Mesodermal cell (in vitro differentiated cells): ENCODE data around the gene MAN2A1.
"Not testable (repeated sequence)": the region's sequence is repeated elsewhere in the genome, so short reads cannot be mapped to it uniquely, and the experiment has no call there.

Experiments used
- H3K27ac ChIP-seq: 2 replicates; pipeline ENCODE4 v1.7.0; 2013; ENCODE audit warnings: mild to moderate bottlenecking, low read depth, low read length, moderate library complexity; ENCODE audit not compliant: severe bottlenecking
- H3K36me3 ChIP-seq: 2 replicates; pipeline ENCODE4 v1.7.1; 2013; ENCODE audit warnings: mild to moderate bottlenecking, low read length, moderate library complexity; ENCODE audit not compliant: control insufficient read depth, insufficient read depth
- H3K4me1 ChIP-seq: one replicate; pipeline ENCODE4 v1.7.1; 2013; ENCODE audit warnings: mild to moderate bottlenecking, low read length; ENCODE audit not compliant: insufficient read depth, control insufficient read depth, poor library complexity, severe bottlenecking
- H3K4me3 ChIP-seq: 2 replicates; pipeline ENCODE4 v1.7.0; 2013; ENCODE audit warnings: low read length, control low read depth, mild to moderate bottlenecking; ENCODE audit not compliant: insufficient read depth, poor library complexity, severe bottlenecking; ENCODE audit errors: extremely low read depth
- H3K9me3 ChIP-seq: 2 replicates; pipeline ENCODE4 v1.7.1; 2013; ENCODE audit warnings: mild to moderate bottlenecking, low read length, moderate library complexity; ENCODE audit not compliant: control insufficient read depth
- WGBS, 2 experiments: methylation state at CpG; one replicate each; pipeline ENCODE4 v1.1.5; 2013; ENCODE audit warnings: missing lambda C conversion rate in 2 of 2; ENCODE audit not compliant: insufficient coverage in 2 of 2; 5-methylcytosine and 5-hydroxymethylcytosine counted together

Gene MAN2A1

DNA sequence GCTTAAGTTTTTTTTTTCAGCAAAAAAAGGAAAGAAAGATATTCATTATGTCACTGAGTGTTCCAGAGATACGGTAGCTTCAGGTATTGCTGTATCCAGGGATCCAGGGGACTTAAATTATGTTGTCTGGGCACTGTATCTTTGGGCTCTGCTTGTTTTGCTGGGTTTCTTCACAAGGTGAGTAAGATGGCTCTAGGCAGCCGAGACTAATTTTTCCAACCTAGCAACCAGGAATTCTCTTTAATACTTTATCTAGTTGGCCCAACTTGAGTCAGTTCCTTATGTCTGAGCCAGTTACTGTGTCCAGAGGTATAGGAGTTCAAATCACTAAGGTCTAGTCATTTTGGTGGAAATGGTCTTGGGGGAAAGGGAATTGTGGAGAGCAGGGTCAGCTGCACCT is 66.0 kb downstream of the MAN2A1 start:
- Histone ChIP-seq H3K27ac (no peak overlapping the region), H3K4me3 (no peak overlapping the region), H3K4me1 (no peaks in the 10 kb centered on the region), H3K9me3 (no peaks in the 10 kb centered on the region), H3K36me3 (peaks cover 37% of the 10 kb centered on the region)
- WGBS, 2 experiments, result 0% methylated on average over 1 of the region's 2 CpGs; no CpG with 5 or more reads in 1 of the 2 experiments

DNA sequence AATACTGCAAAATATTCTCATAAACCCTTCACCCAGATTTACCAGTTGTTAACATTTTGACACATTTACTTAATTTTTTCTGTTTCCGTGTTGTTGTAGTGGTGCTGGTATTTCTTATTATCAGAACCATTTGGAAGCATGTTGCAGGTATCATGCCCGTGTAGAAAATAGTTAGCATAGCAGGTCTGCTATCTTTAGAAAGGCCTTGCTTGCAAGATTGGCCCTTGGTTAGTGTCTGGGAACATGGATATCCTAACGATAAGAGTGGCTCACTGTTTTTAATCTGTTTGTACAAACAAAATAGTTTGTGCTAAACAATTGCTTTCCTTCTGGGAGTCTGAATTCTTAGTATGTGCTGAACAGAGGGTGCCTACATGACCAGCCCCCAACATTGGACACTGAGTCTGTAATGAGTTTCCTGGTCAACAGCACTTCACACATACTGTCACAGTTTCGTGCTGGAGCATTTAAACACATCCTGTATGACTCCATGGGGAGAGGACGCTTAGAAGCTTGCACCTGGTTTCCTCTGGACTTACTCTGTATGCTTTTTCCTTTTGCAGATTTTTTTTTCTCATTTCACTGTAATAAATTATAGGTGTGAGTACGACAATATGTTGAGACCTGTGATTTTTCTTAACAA is 66.9 kb downstream of the MAN2A1 start:
- 88 to 97% methylated on average over 3 of the region's 6 CpGs for WGBS, 2 experiments
- no peaks in the 10 kb centered on the region for H3K9me3 ChIP-seq
- H3K4me1 ChIP-seq, result no peaks in the 10 kb centered on the region
- peaks cover 37% of the 10 kb centered on the region for H3K36me3 ChIP-seq
- H3K27ac ChIP-seq, result no peak overlapping the region
- no peak overlapping the region for H3K4me3 ChIP-seq

DNA sequence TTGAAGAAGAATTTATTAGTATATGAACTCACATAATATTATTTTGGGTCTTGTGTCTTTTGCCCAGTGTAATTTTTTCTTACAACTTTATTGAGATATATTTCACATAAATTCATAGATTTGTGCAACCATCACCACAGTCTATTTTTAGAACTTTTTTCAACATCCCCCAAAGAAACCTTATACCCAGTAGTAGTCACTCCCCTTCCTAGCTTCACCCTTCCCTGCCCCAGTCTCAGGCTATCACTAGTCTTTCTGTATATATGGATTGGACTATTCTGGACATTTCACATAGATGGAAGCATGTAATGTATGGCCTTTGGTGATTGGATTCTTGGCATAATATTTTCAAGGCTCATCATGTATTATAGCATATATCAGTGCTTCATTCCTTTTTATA is 67.8 kb downstream of the MAN2A1 start:
- peaks cover 41% of the 10 kb centered on the region for H3K36me3 ChIP-seq
- no peaks in the 10 kb centered on the region for H3K9me3 ChIP-seq
- no peak overlapping the region for H3K4me3 ChIP-seq
- H3K27ac ChIP-seq, result no peak overlapping the region
- H3K4me1 ChIP-seq, result no peaks in the 10 kb centered on the region

DNA sequence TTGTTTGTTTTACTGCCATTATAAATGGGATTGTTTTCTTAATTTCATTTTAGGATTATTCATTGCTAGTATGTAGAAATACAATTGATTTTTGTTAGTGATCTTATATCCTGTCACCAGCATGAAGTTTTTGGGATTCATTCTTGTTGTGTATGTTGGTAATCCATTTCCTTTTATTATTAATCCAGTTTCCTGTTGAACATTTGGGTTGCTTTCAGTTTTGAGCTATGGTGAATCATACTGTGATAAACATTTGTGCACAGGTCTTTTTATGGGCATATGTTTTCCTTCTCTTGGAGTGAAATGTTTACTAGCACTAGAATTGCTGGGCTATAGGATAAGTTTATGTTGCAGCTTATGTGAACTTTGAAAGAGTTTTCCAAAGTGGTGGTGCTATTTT is 69.6 kb downstream of the MAN2A1 start:
- no peak overlapping the region for H3K4me3 ChIP-seq
- H3K27ac ChIP-seq, result no peak overlapping the region
- no peaks in the 10 kb centered on the region for H3K9me3 ChIP-seq
- H3K36me3 ChIP-seq, result peaks cover 49% of the 10 kb centered on the region
- no peaks in the 10 kb centered on the region for H3K4me1 ChIP-seq

DNA sequence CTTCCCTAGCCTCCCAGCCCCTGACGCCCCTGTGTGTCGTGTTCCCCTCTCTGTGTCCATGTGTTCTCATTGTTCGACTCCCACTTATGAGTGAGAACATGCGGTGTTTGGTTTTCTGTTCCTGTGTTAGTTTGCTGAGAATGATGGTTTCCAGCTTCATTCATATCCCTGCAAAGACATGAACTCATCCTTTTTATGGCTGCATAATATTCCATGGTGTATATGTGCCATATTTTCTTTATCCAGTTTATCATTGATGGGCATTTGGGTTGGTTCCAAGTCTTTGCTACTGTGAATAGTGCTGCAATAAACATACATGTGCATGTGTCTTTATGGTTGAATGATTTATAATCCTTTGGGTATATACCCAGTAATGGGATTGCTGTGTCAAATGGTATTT is 70.4 kb downstream of the MAN2A1 start:
- not testable (repeated sequence) for H3K4me1 ChIP-seq, H3K27ac ChIP-seq, H3K9me3 ChIP-seq, H3K4me3 ChIP-seq
- 100% methylated on average over 2 of the region's 4 CpGs; no CpG with 5 or more reads in 1 of the 2 experiments for WGBS, 2 experiments
- peaks cover 48% of the 10 kb centered on the region for H3K36me3 ChIP-seq

DNA sequence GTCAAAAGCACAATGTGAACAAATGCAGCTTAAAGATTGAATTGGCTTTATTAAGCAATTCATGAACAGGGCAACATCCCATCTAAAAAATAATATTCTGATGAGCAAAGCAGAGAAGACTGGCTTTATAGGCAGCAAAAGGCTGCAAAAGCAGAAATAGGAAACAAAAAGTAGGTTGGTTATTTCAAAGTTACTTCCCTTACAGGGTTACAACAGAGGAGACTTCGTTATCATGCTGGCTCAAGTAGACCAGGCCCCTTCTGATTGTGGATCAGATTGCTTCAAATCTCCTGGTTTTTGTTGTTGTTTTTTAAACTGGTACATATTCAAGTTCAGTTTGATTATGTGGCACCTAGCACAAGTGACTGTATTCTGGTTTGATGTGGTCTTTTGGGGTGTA is 73.1 kb downstream of the MAN2A1 start:
- no peaks in the 10 kb centered on the region for H3K4me1 ChIP-seq
- no peak overlapping the region for H3K4me3 ChIP-seq
- no peak overlapping the region for H3K27ac ChIP-seq
- H3K9me3 ChIP-seq, result no peaks in the 10 kb centered on the region
- 86 to 100% methylated on average over 1 of the region's 1 CpG for WGBS, 2 experiments
- H3K36me3 ChIP-seq, result peaks cover 42% of the 10 kb centered on the region

DNA sequence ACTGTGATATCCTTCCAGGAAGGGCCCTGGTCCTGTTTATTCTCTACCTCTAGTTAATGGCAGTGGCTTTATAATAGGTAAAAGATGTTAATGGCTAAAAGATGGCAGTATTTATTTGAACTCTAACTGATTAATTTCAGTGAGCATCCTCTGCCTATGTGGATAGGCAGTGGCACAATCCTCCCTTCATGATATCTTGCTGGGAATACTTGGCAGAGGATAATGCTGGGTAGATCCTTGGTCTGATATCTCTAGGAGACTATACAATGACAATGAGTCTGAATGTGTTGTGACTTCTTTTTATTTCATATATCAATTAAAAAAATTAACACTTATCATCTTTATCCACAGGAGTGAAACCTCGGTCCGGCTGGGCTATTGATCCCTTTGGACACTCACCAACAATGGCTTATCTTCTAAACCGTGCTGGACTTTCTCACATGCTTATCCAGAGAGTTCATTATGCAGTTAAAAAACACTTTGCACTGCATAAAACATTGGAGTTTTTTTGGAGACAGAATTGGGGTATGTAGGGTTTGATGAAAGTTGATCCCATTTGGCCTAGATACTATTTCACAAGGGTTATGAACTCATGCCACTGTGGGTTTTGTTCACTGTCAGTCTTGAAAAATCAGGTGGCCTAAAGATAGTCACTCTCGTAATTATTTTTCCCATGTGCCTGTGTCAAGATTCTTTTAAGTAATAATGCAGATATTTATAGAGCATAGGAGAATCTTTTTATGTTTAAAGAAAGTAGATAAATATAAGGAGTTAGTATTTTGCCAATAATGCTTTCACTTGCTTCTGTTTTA is 77.7 kb downstream of the MAN2A1 start:
- 96 to 97% methylated on average over 3 of the region's 4 CpGs for WGBS, 2 experiments
- Histone ChIP-seq H3K9me3 (no peaks in the 10 kb centered on the region), H3K4me3 (no peak overlapping the region), H3K27ac (no peak overlapping the region), H3K4me1 (peaks cover 3% of the 10 kb centered on the region), H3K36me3 (peaks cover 56% of the 10 kb centered on the region)

DNA sequence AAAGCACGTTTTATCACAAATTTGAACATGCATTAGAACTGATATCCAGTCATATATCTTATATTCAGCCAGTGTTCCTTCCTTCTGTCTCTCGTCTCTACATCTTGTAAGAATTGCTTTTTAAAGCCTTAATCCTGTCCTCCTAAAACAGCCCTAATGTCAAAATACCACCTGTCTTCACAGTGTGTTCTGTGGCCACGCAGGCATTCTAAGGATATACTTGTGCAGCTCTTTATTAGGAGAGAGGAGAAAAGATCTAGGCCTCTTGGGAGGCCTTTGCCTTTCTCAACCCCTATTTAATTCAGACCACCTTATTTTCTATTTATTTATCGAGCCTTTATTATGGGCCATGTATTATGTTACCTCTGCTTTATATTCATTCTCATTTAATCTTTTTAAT is 78.3 kb downstream of the MAN2A1 start:
- no peak overlapping the region for H3K27ac ChIP-seq
- WGBS, 2 experiments, result 93 to 94% methylated on average over 2 of the region's 4 CpGs
- H3K9me3 ChIP-seq, result no peaks in the 10 kb centered on the region
- no peak overlapping the region for H3K4me3 ChIP-seq
- H3K4me1 ChIP-seq, result peaks cover 3% of the 10 kb centered on the region
- peaks cover 54% of the 10 kb centered on the region for H3K36me3 ChIP-seq

DNA sequence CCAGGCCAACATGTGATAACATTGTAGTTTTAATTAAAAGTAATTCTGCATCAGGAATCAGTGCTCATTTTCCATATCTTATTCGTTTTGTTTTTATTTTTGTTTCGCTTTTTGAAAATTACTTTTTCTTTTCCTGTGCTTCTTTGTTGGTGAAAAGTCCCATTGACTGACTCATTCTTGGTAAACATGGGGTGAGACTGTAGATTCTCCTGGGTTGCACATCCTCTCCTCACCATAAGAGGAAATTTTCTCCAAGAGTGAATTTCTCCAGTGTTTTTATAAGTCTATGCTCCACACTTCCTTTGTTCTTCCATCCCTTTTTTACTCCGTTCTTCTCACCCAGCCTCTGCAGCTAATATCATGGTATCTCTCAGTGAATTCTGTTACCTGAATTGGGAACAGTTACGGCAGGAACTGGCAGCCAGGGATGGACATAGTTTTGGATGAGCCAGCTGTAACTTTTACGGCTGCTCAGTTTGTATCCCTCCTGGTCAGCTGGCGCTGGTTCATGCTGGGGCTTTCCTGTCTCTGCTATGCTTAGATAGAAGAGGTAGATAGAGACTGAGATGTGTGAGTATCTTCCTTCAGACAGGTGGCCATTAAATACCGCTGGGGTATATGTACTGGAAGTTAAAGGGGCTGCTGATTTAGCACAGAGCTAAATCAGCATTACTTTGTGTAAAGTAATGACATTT is 80.0 kb downstream of the MAN2A1 start:
- Histone ChIP-seq H3K4me1 (peaks cover 3% of the 10 kb centered on the region), H3K4me3 (no peak overlapping the region), H3K36me3 (peaks cover 53% of the 10 kb centered on the region), H3K9me3 (no peaks in the 10 kb centered on the region), H3K27ac (no peak overlapping the region)
- 96 to 100% methylated on average over 4 of the region's 7 CpGs for WGBS, 2 experiments

DNA sequence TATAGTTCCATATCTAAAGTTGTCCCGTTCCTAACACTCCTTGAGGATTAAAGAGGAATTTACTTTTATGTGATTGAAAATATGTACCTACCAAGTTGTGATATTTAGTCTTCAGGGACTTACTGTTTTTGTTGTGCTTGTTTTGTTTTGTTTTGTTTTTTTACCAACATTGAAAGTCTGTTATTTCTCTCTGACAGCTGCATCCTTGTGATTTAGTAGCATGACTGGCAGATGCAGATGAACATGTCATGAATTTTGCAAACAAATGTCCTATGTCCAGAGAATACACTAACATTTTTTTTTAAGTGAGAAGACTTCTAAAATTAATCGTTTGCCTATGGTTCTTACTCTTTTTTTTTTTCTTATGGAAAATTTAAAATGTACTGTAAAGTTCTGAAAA is 85.4 kb downstream of the MAN2A1 start:
- no CpG with 5 or more reads among the region's 2 CpGs for WGBS, 2 experiments
- no peak overlapping the region for H3K27ac ChIP-seq
- H3K4me3 ChIP-seq, result no peak overlapping the region
- peaks cover 47% of the 10 kb centered on the region for H3K36me3 ChIP-seq
- H3K4me1 ChIP-seq, result no peaks in the 10 kb centered on the region
- H3K9me3 ChIP-seq, result no peaks in the 10 kb centered on the region
